Measurements from ENCODE around the gene NCOA3.
A peak's percentile ranks its signal among the peaks of the same experiment; 100 is the strongest.

NCOA3 gene

DNA sequence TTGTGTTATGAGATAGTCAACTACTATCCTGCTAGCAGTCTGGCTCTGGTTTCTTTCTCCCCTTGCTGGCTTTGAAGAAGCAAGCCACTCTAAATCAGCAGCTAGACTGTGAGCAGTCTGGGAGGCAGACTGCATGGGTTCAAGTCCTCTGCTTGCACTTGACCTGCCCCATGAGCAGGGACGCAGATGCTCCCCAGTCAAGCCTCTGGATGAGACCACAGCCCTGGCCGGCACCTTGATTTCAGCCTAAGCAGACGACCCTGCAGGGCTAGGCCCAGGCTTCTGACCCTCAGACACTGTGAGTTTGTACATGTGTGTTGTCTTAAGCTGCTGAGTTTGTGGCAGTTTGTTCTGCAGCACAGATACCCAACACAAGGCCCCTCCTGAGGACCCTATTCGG lies 177.8 kb downstream of the NCOA3 start:
- Histone ChIP-seq H3K27me3 (no peaks in the 10 kb centered on the region), H3K4me3 (ENCODE audit: low read depth, low read length) (no peak overlapping the region), H3K4me1 (no peaks in the 10 kb centered on the region), H3K36me3 (peaks cover 31% of the 10 kb centered on the region), H3K9me3 (no peaks in the 10 kb centered on the region)
- DNase-seq = no peak
- TF ChIP-seq, protein P1, sequence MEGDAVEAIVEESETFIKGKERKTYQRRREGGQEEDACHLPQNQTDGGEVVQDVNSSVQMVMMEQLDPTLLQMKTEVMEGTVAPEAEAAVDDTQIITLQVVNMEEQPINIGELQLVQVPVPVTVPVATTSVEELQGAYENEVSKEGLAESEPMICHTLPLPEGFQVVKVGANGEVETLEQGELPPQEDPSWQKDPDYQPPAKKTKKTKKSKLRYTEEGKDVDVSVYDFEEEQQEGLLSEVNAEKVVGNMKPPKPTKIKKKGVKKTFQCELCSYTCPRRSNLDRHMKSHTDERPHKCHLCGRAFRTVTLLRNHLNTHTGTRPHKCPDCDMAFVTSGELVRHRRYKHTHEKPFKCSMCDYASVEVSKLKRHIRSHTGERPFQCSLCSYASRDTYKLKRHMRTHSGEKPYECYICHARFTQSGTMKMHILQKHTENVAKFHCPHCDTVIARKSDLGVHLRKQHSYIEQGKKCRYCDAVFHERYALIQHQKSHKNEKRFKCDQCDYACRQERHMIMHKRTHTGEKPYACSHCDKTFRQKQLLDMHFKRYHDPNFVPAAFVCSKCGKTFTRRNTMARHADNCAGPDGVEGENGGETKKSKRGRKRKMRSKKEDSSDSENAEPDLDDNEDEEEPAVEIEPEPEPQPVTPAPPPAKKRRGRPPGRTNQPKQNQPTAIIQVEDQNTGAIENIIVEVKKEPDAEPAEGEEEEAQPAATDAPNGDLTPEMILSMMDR (IDR thresholded peaks at IDR 0.05; ENCODE audit: low read depth, low read length) = no peak

DNA sequence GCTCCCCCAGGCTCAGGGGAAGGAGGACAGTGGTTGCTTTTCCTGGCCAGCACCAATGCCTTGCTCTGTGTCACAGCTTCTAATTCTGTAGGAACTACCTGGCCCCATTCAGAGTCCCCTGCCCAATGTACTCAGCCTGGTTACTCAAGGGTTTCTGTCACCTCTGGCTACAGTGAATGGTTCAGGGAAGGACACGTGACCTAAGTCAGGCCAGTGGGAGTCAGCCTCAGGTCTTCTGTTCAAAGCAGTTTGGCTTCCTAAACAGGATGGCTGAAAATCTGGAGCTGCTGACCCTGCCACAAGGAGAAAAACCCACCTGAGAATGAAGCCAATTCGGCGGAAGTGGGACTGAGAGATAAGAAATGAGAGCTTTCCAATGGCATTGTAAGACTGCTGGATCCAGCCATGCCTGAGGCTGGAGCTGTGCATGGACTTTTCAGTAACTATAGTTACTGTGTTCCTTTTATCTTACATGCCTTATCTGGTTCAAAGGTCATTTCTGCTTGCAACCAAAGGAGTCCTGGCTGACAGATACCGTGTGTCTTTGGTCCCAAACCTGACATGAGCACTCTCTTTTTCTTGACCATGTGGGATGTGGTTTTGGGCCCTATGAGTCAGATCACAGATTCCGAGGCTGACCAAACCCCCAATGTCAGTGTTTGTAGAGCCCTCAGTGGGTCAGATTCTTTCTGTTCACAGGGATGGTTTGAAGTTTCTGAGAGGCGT lies 179.3 kb downstream of the NCOA3 start:
- peaks cover 31% of the 10 kb centered on the region for H3K36me3 ChIP-seq
- H3K4me1 ChIP-seq = no peaks in the 10 kb centered on the region
- TF ChIP-seq, protein P1 (IDR thresholded peaks at IDR 0.05; ENCODE audit: low read depth, low read length) = no peak
- no peaks in the 10 kb centered on the region for H3K9me3 ChIP-seq
- no peak for DNase-seq
- no peak overlapping the region for H3K4me3 ChIP-seq (ENCODE audit: low read depth, low read length)
- H3K27me3 ChIP-seq = no peaks in the 10 kb centered on the region

DNA sequence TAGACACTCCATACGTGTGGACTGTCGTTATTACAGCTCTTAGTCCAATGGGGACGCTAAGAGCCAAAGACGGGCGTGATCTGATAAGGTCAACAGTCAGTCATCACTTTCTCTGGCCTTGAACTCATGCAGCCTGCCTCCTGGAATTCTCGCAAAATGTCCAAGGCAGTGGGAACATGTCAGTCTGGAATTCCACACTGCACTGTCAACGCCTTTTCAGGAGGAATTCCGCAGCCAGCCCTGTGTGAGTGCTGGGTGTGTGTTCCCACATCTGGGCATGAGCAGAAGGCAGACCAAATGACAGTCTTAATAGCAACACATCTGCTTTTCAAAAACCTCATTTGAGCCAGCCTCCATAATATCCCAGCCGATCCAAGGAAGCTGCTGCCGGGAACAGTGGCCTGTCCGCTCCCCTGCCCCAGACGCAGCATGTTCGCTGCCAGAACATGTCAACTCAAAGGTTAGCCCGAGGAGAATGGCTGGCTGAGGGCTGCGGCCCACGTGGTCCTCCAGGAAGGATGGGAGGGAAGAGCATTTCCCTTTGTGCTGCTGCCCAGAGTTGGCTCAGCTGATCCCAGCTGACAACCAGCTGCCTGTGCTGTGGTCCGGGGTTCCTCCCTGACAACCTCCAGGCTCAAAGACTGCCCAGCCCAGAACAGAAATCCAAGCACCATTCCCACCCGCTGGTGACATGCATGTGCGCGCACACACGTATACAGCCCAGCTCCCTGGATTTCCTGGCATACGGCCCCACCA lies 180.5 kb downstream of the NCOA3 start:
- H3K4me1 ChIP-seq = no peaks in the 10 kb centered on the region
- peaks cover 33% of the 10 kb centered on the region for H3K36me3 ChIP-seq
- no peaks in the 10 kb centered on the region for H3K27me3 ChIP-seq
- H3K9me3 ChIP-seq = no peaks in the 10 kb centered on the region
- H3K4me3 ChIP-seq (ENCODE audit: low read depth, low read length) = no peak overlapping the region
- TF ChIP-seq, protein P1 (IDR thresholded peaks at IDR 0.05; ENCODE audit: low read depth, low read length) = no peak
- DNase-seq = peak; percentile 38

DNA sequence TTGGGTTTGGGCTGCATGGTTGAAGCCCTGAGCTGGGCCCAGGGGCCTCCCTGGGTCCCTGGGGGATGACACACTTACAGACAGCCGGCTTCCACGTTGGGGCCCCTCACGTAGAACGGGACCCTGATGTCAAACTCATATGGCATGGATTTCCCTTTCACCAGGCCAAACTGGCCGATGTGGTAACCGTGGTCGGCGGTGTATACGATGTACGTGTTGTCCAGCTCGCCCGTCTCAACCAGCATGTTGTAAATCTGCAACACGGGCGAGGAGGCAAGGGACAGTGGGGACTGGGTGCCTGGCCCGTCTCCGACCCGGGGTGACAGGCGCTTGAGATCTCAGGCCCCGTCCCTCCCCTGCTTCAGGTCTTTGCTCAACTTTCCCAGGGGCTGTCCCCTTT lies 181.2 kb downstream of the NCOA3 start:
- Histone ChIP-seq H3K4me1 (no peaks in the 10 kb centered on the region), H3K9me3 (no peaks in the 10 kb centered on the region), H3K4me3 (ENCODE audit: low read depth, low read length) (no peak overlapping the region), H3K36me3 (peaks cover 33% of the 10 kb centered on the region), H3K27me3 (no peaks in the 10 kb centered on the region)
- TF ChIP-seq, protein P1 (IDR thresholded peaks at IDR 0.05; ENCODE audit: low read depth, low read length) = no peak
- DNase-seq = no peak

DNA sequence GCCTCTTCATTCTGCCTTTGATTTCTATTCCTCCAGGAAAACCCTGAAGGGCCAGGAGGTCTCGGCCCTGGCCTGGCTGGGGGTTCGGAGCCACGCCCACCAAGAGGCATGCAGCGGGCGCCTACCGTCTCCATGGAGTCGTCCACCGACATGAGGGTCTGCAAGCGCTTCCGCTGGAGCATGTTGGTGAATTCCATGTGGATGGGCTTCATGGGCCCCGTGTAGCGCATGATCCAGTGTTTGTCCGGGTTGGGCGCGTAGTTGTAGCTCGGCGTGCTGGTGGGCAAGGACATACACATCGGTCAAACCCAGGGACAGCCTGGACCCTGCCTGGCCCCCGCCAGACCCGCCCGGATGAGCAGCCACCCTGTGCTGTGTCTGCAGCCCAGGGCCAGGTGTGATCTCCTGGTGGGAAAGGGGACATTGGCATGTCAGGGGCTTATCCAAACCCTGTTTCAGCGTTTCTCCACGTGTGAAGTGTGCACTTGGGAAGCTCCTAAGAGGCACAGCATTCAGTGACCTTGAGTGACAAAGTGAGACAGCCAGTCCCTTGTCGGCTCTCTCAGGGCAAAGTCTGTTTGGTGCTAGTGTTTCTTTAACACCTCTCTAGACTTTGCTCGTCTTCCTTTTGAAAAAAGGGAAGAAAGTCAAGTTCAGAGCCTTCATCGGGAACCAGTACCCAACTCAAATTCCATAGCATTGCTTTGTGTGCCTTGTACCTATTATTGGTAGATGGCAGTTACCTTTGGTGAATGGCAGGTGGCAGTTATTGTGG lies 182.8 kb downstream of the NCOA3 start:
- peaks cover 41% of the 10 kb centered on the region for H3K36me3 ChIP-seq
- H3K9me3 ChIP-seq = no peaks in the 10 kb centered on the region
- no peak for DNase-seq
- no peaks in the 10 kb centered on the region for H3K4me1 ChIP-seq
- TF ChIP-seq, protein P1 (IDR thresholded peaks at IDR 0.05; ENCODE audit: low read depth, low read length) = no peak
- no peaks in the 10 kb centered on the region for H3K27me3 ChIP-seq
- H3K4me3 ChIP-seq (ENCODE audit: low read depth, low read length) = no peak overlapping the region
